HepG2 (cell line): ENCODE results near the gene TEAD3. TPM values are rescaled to one million over a fixed set of nuclear protein-coding genes. Genes with fewer than 3 reads are reported as not detected.
A peak's percentile ranks its signal among the peaks of the same experiment; 100 is the strongest.

Experiments used
- CHD4 ChIP-seq: fragments of 200-600 bp; sonication (generic); IDR thresholded peaks from 2 replicates; pipeline ENCODE4 v1.7.0; 2017; ENCODE audit warnings: mild to moderate bottlenecking, low read length, borderline replicate concordance
- CREB1 ChIP-seq, 2 experiments: fragments of 450-650 bp in 1 of 2; IDR thresholded peaks; 2 replicates each; pipeline ENCODE4 v1.6.1; 2016 to 2017; ENCODE audit warnings: control low read depth in 1 of 2, mild to moderate bottlenecking in 1 of 2, missing compliant biosample characterization in 1 of 2, missing genetic modification characterization in 1 of 2
- FOXO1 ChIP-seq: sonication (generic); formaldehyde crosslinking; IDR thresholded peaks from 2 replicates; pipeline ENCODE4 v1.4.0; 2020; ENCODE audit warnings: missing genetic modification reagents
- KDM1A ChIP-seq: IDR thresholded peaks from 2 replicates; pipeline ENCODE4 v1.6.1; 2016; ENCODE audit warnings: missing compliant biosample characterization
- PAXIP1 ChIP-seq: sonication (generic); formaldehyde crosslinking; conservative IDR thresholded peaks from 2 replicates; pipeline ENCODE4 v1.4.0; 2020; ENCODE audit warnings: mild to moderate bottlenecking, missing genetic modification reagents, moderate library complexity
- RBM22 ChIP-seq: fragments of 200-400 bp; formaldehyde crosslinking; optimal IDR thresholded peaks from 2 replicates; pipeline ENCODE3; 2017; ENCODE audit warnings: mild to moderate bottlenecking, low read length, moderate library complexity
- TCF7 ChIP-seq: sonication (generic); IDR thresholded peaks from 2 replicates; pipeline ENCODE4 v1.6.1; 2016; ENCODE audit warnings: antibody characterized with exemption, low read depth
- TFDP1 ChIP-seq: IDR thresholded peaks from 2 replicates; pipeline ENCODE4 v1.6.1; 2016; ENCODE audit warnings: missing compliant biosample characterization, missing genetic modification reagents, borderline replicate concordance
- ZBTB21 ChIP-seq: sonication (generic); formaldehyde crosslinking; IDR thresholded peaks from 2 replicates; pipeline ENCODE4 v1.4.0; 2020; ENCODE audit warnings: missing genetic modification reagents
- ZNF710 ChIP-seq: sonication (generic); formaldehyde crosslinking; IDR thresholded peaks from 2 replicates; pipeline ENCODE4 v1.5.0; 2020; ENCODE audit warnings: mild to moderate bottlenecking, missing genetic modification reagents, borderline replicate concordance
- ZNF772 ChIP-seq: sonication (generic); formaldehyde crosslinking; IDR thresholded peaks from 2 replicates; pipeline ENCODE4 v1.5.0; 2020; ENCODE audit warnings: mild to moderate bottlenecking, missing genetic modification reagents
- polyA plus RNA-seq, 8 experiments: library from polyadenylated mRNA; depleted of rRNA in 3 of 8; stranded (reverse) in 7 of 8; unstranded in 1 of 8; fragments of >200 nt; fragmentation: Illumina TruSeq in 4 of 8; extraction: Trizol in 4 of 8; gene quantifications; 2 replicates each; pipeline versions ENCODE4 v1.2.1 to v1.2.3, GENCODE V29; 2011 to 2016; ENCODE audit warnings: low read depth in 4 of 8, missing spikeins in 1 of 8, mixed read lengths in 1 of 8; ENCODE audit not compliant: insufficient read depth in 1 of 8
- total RNA-seq, 5 experiments: library from RNA; depleted of rRNA; stranded (reverse); fragments of >200 nt; fragmentation: Illumina TruSeq; extraction: Trizol; gene quantifications; 2 replicates each; pipeline ENCODE4 v1.2.3, GENCODE V29; 2016; ENCODE audit warnings: low read depth in 1 of 5
- TF ChIP-seq, protein P1 (sequence below): sonication (generic); formaldehyde crosslinking; IDR thresholded peaks from 2 replicates; pipeline ENCODE4 v1.4.0; 2020; ENCODE audit warnings: missing genetic modification reagents
- TF ChIP-seq, protein P2 (sequence below): IDR thresholded peaks from 2 replicates; pipeline ENCODE4 v1.6.1; 2016; ENCODE audit warnings: low read depth, missing genetic modification reagents, missing compliant biosample characterization

TEAD3 gene
- total and polyA plus RNA-seq, 2 of the 13 experiments (the other 11 are each of a cell fraction or from before 2014, with no cell fraction given), result 15.1 to 16.5 TPM

GRCh38 chr6:35452183-35453090 lies 44.4 kb downstream of the TEAD3 start, which contains the start of gene FANCE (continued):
- TF ChIP-seq ZNF710 (CRISPR knock-in tag) (no peak), CREB1 (IDR thresholded peaks at IDR 0.05) (0 out of 2 replicates have a peak, but pooled peaks have one; percentile 8), CREB1 (CRISPR knock-in tag; IDR thresholded peaks at IDR 0.05) (no peak), RBM22 (no peak), ZNF772 (CRISPR knock-in tag) (peak; percentile 33; the same call in 1 of the 2 replicates), TCF7 (no peak), FOXO1 (CRISPR knock-in tag) (no peak; the same call in none of the 2 replicates), ZBTB21 (CRISPR knock-in tag) (no peak), TFDP1 (peak; percentile 98), PAXIP1 (CRISPR knock-in tag) (peak; percentile 70), CHD4 (no peak), KDM1A (CRISPR knock-in tag) (no peak)
- TF ChIP-seq, protein P1, sequence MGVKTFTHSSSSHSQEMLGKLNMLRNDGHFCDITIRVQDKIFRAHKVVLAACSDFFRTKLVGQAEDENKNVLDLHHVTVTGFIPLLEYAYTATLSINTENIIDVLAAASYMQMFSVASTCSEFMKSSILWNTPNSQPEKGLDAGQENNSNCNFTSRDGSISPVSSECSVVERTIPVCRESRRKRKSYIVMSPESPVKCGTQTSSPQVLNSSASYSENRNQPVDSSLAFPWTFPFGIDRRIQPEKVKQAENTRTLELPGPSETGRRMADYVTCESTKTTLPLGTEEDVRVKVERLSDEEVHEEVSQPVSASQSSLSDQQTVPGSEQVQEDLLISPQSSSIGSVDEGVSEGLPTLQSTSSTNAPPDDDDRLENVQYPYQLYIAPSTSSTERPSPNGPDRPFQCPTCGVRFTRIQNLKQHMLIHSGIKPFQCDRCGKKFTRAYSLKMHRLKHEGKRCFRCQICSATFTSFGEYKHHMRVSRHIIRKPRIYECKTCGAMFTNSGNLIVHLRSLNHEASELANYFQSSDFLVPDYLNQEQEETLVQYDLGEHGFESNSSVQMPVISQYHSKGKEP (CRISPR knock-in tag), result no peak
- TF ChIP-seq, protein P2, sequence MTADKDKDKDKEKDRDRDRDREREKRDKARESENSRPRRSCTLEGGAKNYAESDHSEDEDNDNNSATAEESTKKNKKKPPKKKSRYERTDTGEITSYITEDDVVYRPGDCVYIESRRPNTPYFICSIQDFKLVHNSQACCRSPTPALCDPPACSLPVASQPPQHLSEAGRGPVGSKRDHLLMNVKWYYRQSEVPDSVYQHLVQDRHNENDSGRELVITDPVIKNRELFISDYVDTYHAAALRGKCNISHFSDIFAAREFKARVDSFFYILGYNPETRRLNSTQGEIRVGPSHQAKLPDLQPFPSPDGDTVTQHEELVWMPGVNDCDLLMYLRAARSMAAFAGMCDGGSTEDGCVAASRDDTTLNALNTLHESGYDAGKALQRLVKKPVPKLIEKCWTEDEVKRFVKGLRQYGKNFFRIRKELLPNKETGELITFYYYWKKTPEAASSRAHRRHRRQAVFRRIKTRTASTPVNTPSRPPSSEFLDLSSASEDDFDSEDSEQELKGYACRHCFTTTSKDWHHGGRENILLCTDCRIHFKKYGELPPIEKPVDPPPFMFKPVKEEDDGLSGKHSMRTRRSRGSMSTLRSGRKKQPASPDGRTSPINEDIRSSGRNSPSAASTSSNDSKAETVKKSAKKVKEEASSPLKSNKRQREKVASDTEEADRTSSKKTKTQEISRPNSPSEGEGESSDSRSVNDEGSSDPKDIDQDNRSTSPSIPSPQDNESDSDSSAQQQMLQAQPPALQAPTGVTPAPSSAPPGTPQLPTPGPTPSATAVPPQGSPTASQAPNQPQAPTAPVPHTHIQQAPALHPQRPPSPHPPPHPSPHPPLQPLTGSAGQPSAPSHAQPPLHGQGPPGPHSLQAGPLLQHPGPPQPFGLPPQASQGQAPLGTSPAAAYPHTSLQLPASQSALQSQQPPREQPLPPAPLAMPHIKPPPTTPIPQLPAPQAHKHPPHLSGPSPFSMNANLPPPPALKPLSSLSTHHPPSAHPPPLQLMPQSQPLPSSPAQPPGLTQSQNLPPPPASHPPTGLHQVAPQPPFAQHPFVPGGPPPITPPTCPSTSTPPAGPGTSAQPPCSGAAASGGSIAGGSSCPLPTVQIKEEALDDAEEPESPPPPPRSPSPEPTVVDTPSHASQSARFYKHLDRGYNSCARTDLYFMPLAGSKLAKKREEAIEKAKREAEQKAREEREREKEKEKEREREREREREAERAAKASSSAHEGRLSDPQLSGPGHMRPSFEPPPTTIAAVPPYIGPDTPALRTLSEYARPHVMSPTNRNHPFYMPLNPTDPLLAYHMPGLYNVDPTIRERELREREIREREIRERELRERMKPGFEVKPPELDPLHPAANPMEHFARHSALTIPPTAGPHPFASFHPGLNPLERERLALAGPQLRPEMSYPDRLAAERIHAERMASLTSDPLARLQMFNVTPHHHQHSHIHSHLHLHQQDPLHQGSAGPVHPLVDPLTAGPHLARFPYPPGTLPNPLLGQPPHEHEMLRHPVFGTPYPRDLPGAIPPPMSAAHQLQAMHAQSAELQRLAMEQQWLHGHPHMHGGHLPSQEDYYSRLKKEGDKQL (CRISPR knock-in tag), result no peak
